ENCODE measurements around the gene NVL.

GRCh38 chr1:224329842-224330753 is at the start of gene NVL:
- no peak for TF ChIP-seq EZH2phosphoT487 (IDR thresholded peaks at IDR 0.05; ENCODE audit: low read length)
- no peak for TF ChIP-seq CTCF (IDR thresholded peaks at IDR 0.05; ENCODE audit: low read length)
